GM12801 (cell line): ENCODE measurements around the gene LHX3.

Source experiments
- CTCF ChIP-seq: IDR thresholded peaks from one replicate; pipeline ENCODE4 v1.5.1; 2011; ENCODE audit warnings: control low read depth; ENCODE audit not compliant: insufficient read length; ENCODE audit errors: extremely low read depth

Gene LHX3

GRCh38 chr9:136197084-136197875, 7.6 kb downstream of the LHX3 start:
- no peak for TF ChIP-seq CTCF

GRCh38 chr9:136196404-136197083, 8.4 kb downstream of the LHX3 start:
- TF ChIP-seq CTCF: no peak

GRCh38 chr9:136194540-136194939, 10.4 kb downstream of the LHX3 start:
- no peak for TF ChIP-seq CTCF

- TF ChIP-seq CTCF: no peak
These were observed 11.0 kb downstream of the LHX3 start for GRCh38 chr9:136193891-136194279.

GRCh38 chr9:136193127-136193890, 11.6 kb downstream of the LHX3 start:
- TF ChIP-seq CTCF: no peak

GRCh38 chr9:136192289-136193126, 12.4 kb downstream of the LHX3 start:
- no peak for TF ChIP-seq CTCF

- TF ChIP-seq CTCF: no peak
These were observed 13.0 kb downstream of the LHX3 start for GRCh38 chr9:136191960-136192286.
